Astrocyte (in vitro differentiated cells and primary cell): Measurements from ENCODE around the gene B3GALNT1.

Experiments
- CTCF ChIP-seq: IDR thresholded peaks from 2 replicates; pipeline ENCODE4 v1.5.1; 2011; ENCODE audit warnings: low read depth, mild to moderate bottlenecking, inconsistent platforms, low read length, moderate library complexity; ENCODE audit not compliant: insufficient read depth
- EZH2 ChIP-seq: IDR thresholded peaks from 2 replicates; pipeline ENCODE4 v1.6.1; 2012; ENCODE audit warnings: mild to moderate bottlenecking, low read length, inconsistent platforms; ENCODE audit not compliant: insufficient read depth

- no peak for TF ChIP-seq EZH2
- no peak for TF ChIP-seq CTCF
These were observed 1.3 kb downstream of the B3GALNT1 start for GRCh38 chr3:161103776-161104385.
